NCI-H1092 (cell line): Measurements from ENCODE around the gene SMIM1.
"Not testable (repeated sequence)": the region's sequence is repeated elsewhere in the genome, so short reads cannot be mapped to it uniquely, and the experiment has no call there.

Experiments used
- DNase-seq: peaks from one replicate; lab custom pipeline; 2025; lab: John Stamatoyannopoulos, UW

SMIM1 gene

GRCh38 chr1:3796215-3797061 lies 23.9 kb downstream of the SMIM1 start, which contains the start of gene LRRC47:
LRRC47 (minus strand) TSS chr1:3796498; CDS start chr1:3796476, 22 bp downstream.
- no peak for DNase-seq

- DNase-seq: no peak
Measured at GRCh38 chr1:3799976-3800685, 27.6 kb downstream of the SMIM1 start.

DNA sequence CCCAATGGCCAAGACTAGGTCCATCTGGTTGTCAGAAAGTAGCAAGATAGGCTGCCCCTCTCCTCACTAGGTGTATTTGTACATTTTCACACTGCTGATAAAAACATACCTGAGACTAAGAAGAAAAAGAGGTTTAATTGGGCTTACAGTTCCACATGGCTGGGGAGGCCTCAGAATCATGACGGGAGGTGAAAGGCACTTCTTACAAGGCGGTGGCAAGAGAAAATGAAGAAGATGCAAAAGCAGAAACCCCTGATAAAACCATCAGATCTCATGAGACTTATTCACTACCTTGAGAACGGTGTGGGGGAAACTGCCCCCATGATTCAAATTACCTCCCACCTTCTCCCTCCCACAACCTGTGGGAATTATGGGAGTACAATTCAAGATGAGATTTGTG lies 28.2 kb downstream of the SMIM1 start:
- DNase-seq: not testable (repeated sequence)

DNA sequence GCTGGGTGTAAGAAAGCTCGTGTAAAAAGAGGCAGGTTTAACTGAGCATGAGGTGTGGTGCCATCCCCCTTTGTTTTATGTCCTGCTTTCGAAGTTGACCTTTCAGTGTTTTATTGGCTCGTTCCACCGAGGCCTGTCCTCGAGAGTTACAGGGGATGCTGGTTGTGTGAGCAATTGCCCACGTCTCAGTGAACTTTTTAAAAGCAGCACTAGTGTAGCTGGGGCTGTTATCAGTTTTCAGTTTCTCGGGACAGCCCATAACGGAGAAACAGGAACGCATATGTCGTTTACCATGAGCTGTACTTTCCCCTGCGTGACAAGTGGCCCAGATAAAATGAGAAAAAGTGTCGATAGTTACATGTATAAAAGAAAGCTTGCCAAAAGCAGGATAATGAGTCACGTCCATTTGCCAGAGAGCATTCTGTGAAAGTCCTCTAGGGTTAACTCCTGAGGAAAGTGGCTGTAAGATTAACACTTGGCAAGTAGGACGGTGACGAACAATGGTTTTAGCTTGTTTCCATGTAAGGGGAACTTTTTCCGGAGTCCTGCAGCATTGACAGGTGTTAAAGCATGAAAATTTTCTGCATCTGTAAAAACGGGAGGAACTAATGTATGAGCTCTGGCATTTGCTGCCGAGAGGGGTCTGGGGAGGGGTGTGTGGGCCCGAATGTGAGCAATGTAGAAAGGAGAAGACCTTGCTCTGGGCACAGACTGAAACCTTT lies 31.5 kb downstream of the SMIM1 start:
- DNase-seq: no peak

GRCh38 chr1:3804627-3804944 lies 32.0 kb downstream of the SMIM1 start:
- DNase-seq: not testable (repeated sequence)

- no peak for DNase-seq
Measured at GRCh38 chr1:3805038-3805437, 32.5 kb downstream of the SMIM1 start.

DNA sequence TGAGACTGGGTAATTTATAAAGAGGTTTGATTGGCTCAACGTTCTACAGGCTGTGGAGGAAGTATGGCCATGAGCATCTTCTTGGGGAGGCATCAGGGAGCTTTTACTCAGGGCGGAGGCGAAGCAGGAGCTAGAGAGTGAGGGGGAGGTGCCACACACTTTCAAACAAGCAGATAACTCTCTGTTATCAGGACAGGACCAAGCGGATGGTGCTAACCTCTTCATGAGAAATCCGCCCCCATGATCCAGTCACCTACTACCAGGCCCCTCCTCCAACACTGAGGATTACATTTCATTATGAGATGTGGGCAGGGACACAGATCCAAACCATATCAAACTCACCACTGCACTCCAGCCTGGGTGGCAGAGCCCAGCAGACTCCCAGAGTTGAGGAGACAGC lies 35.2 kb downstream of the SMIM1 start:
- no peak for DNase-seq

GRCh38 chr1:3809680-3810079 lies 37.1 kb downstream of the SMIM1 start:
- DNase-seq: no peak

- DNase-seq: not testable (repeated sequence)
Measured at GRCh38 chr1:3810149-3810761, 37.7 kb downstream of the SMIM1 start.

DNA sequence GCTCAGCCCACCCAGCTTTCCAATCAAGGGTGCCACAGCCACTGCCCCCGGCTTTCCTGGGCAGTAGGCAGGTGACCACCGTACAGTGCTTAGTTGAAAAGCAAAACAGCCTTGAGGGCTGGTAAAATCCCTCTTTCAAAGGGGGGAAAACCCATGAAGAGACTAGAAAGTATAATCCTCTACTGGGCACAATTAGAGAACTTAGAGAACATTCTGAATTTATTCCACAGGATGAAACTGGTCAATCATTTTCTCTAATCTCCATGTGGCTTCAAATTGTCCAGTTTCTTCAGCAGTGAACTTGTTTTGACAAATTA lies 39.0 kb downstream of the SMIM1 start:
- no peak for DNase-seq

GRCh38 chr1:3814065-3814464 lies 41.5 kb downstream of the SMIM1 start:
- no peak for DNase-seq

DNA sequence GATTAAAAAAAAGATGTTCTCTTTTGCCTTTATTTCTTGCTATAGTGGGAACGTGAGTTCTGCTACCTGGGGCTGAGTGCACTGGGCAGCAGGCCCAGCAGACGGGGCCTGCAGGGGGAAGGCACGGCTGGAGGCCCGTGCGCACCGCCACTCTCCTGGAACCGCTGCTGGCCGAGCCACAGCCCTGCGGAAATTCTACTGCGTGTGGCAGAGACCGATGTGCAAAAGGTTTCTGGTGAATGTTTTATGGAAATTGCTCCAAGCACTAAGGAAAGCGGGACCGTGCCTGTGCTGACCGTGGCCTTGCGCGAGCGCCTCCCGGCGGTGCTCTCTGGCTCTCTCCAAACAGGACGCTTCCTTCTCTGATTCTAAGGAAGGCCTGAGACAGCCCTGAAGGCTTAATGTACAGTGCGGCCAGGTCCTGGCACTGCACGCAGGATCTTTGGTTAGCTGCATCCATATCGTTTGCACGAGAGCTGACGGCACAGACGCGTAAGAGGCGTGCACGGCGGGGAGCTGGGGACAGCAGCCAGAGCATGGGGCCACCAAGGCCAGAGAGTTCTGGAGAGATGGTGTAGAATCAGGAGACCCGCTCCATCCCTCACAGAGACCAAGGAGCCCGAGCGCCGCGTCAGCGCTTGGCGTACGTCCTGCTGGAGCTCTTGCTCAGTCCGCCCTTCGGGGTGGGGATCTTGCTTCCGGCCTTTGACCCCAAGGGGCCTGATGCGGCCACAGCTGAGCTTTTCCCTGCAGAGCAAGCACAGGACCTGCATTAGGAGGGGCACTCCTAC lies 42.4 kb downstream of the SMIM1 start:
- no peak for DNase-seq

GRCh38 chr1:3816331-3817137 lies 44.0 kb downstream of the SMIM1 start:
- no peak for DNase-seq

GRCh38 chr1:3817138-3817740 lies 44.7 kb downstream of the SMIM1 start:
- no peak for DNase-seq

DNA sequence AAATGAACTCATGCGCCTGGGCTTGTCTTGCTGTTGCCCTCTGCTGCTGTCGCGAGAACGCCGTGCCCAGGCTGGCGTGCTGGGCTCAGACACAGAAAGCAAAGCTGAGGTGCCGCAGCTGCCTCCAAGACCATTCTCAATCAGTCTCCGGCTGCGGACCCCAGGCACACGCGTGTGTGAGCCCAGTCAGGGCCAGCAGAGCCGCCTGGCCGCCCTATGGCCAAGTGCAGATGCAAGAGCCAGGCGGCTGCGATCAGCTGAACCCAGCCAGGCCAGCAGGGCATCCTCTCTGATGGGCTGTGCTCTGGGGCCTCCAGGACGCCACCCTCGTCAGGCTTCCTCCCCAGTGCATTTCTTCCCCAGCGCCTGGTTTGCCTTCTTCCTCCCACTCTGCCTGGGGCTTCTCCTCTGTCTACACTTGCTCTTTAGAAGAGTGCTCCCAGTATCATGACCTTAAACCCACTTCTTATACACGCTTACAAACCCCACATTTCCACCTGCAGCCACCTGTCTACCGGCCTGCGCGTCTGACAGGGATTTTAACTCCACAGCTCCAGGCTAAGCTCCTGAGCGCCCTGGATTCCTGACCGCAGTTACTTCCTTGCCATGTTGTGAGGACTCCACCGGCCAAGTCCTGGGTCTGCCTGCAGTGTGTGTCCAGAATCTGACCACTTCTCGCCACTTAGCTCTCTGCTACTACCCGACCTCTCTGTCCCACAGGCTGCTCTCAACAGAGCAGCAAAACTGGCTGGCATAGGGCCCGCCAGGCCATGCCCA lies 45.5 kb downstream of the SMIM1 start:
- no peak for DNase-seq

DNA sequence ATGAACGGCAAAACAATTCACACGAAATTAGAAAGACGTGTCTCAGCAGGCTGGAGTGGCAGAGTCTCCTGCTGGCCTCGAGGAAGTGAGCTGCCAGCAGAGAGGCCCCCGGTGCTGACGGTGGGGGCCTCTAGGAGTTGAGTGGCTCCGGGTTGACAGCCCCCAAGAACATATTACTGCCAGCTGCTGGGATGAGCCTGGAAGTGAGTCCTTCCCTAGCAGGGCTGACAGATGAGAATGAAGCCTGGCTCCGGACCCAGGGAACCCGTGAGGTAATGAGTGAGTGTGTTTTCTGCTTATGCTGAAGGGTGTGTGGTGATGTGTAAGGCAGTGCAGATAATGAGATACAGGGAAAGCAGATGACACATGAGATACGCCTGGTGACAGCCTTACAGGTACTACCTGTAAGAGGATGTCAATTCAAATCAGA lies 47.2 kb downstream of the SMIM1 start:
- no peak for DNase-seq

GRCh38 chr1:3820316-3820715 lies 47.8 kb downstream of the SMIM1 start:
- DNase-seq: no peak

GRCh38 chr1:3821004-3821403 lies 48.5 kb downstream of the SMIM1 start:
- DNase-seq: no peak

GRCh38 chr1:3821447-3821846 lies 48.9 kb downstream of the SMIM1 start:
- DNase-seq: no peak

GRCh38 chr1:3821908-3822307 lies 49.4 kb downstream of the SMIM1 start:
- no peak for DNase-seq
